ENCODE results near the gene NAV3.
"Not testable (repeated sequence)": the region's sequence is repeated elsewhere in the genome, so short reads cannot be mapped to it uniquely, and the experiment has no call there.

Gene NAV3

GRCh38 chr12:78081590-78082314 is 251.1 kb downstream of the NAV3 start:
- DNase-seq = no peak

GRCh38 chr12:78085542-78086182 is 255.0 kb downstream of the NAV3 start:
- DNase-seq = no peak

GRCh38 chr12:78086553-78087362 is 256.1 kb downstream of the NAV3 start:
- no peak for DNase-seq

DNA sequence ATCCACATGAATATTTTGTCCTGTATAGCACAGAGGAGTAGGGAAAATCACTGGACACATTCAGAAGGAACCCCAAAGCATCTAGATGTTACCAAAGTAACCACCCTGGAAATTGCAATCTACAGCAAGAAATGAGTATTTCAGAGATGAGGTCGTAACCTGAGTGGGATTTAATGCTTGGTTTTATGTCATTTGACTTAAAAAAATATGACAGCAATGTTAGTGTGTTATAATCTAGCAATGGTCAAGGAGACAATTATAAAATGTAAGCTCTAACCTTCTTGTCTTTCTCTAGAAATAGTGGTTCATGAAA is 256.6 kb downstream of the NAV3 start:
- DNase-seq = no peak

GRCh38 chr12:78088391-78088832 is 257.7 kb downstream of the NAV3 start:
- DNase-seq = no peak

DNA sequence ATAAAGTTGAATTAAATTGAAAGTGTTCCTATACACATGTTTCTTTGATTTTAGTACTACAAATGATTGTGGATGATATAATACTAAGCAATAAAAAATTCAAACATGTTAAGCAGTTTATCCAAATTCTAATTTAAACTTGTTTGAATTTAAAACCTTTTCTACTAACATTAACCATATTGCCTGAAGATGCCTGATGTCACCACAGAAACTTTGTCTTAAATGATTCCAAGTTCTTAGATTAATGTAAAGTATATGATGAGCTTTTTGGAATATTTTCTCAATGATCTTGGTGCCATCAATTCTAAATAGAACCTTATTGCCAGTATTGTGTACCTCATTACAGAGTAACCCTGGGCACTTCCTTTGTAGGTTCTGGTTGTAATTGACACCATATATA is 259.6 kb downstream of the NAV3 start:
- no peak for DNase-seq

DNA sequence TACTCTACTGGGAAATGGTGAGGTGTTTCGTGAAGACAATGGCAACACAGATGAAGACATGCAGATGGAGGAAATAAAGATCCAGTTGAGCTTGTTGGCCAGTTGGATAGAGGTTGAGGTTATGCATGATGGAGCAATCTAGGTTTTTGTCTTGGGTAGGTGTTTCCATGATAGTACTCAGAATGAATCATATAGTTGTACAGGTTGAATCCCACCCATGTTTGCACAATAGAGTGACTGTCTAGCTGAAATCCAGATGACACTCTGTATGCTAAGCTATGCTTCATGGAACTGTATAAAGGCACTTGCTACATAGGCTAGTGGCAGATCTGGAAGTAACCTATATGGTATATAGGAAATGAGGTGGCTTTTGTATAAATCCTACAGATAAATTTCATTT is 264.9 kb downstream of the NAV3 start:
- no peak for DNase-seq

GRCh38 chr12:78096909-78097597 is 266.4 kb downstream of the NAV3 start:
- DNase-seq = no peak

GRCh38 chr12:78099806-78100205 is 269.1 kb downstream of the NAV3 start:
- DNase-seq = no peak

GRCh38 chr12:78101113-78101876 is 270.6 kb downstream of the NAV3 start:
- DNase-seq = no peak

- DNase-seq = no peak
Observed at GRCh38 chr12:78101946-78102635, 271.4 kb downstream of the NAV3 start.

GRCh38 chr12:78102801-78103200 is 272.1 kb downstream of the NAV3 start:
- not testable (repeated sequence) for DNase-seq

DNA sequence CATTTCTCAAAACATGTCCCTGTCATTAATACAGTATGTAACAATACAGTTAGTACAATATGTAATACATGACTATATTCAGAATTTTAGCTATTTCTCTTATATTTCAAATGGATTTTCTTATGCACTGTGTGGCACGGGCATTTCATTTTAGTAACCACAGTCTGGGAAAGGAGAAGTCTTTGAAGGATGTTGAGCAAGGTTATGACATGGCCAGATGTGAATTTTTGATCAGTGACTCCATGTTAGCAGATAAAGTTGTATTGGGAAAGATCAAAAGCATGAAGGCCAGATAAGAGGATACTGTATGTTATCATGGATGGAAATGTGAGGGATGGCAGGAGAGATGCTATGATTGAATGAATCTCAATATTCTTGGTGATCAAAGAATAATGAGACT is 285.2 kb downstream of the NAV3 start:
- DNase-seq = no peak

- DNase-seq = no peak
Observed at GRCh38 chr12:78118036-78118435, 287.3 kb downstream of the NAV3 start.

DNA sequence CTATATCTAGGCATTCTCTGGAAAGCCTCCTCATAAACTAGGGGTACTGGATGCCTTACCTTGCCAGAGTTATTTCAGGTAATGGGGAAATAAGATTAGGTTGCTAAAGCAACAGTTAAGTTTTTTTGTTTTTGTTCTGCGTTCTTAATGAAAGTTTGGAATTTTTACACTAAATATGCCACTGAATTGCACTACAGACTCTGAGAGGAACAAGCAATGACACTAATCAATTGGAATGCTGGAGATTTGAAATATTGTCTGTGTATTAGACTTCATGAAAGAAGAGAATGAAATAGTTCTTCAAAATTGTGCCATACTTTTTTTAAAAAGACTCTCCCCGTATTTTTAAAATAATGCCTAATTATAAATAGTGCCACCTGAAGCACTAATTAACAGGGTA is 287.8 kb downstream of the NAV3 start:
- DNase-seq = no peak

GRCh38 chr12:78119351-78119918 is 288.7 kb downstream of the NAV3 start:
- no peak for DNase-seq

GRCh38 chr12:78120306-78120705 is 289.6 kb downstream of the NAV3 start:
- DNase-seq = no peak

DNA sequence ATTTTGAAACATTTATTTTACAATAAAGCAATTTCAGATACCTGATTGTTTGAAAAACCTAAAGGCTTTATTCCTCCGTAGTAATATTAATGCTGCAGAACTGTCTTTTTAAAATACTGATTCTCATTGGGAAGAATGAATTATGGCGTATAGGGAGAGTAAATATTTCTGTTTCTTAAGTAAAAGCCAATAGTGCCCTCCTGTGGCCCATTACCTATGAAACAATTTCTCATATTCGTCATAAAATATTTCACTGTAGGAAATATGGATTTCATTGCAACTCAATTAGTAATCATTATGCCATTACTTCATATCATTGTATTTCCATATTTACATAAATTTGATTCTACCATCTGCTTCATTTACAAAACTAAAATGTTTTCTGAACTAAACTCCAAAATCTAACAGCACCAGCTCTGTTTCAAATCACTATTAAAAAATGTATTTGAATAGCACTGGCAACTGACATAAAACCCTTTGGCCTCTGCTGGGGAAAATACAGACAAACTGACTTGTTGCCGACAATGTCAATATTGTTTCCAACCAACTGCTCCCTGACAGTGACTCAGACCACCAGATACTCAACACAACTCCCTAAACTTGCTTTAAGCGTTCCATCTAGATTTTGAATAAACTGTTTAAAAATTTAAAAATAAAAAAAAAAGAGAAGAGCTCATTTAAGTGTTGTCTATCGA is 290.3 kb downstream of the NAV3 start:
- DNase-seq = no peak

DNA sequence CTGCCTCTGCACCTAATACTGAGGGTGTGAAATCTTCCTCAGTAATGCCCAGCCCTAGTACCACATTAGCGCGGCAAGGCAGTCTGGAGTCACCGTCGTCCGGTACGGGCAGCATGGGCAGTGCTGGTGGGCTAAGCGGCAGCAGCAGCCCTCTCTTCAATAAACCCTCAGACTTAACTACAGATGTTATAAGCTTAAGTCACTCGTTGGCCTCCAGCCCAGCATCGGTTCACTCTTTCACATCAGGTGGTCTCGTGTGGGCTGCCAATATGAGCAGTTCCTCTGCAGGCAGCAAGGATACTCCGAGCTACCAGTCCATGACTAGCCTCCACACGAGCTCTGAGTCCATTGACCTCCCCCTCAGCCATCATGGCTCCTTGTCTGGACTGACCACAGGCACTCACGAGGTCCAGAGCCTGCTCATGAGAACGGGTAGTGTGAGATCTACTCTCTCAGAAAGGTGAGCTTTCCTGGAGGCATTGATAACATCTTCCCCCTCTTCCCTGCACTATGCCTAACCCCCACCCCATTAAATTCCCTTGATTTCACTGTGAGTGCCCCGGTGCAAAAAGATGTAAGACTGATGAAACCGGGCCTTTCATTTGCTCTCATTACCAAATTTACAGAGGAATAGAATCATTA is 291.4 kb downstream of the NAV3 start:
- no peak for DNase-seq

GRCh38 chr12:78128211-78128610 is 297.5 kb downstream of the NAV3 start:
- DNase-seq = no peak
